Fibroblast of the aortic adventitia (primary cell): Measurements from ENCODE around the gene XRCC5. TPM values are rescaled to one million over a fixed set of nuclear protein-coding genes. Genes with fewer than 3 reads are reported as not detected.
A peak's percentile ranks its signal among the peaks of the same experiment; 100 is the strongest.
"Not testable (repeated sequence)": the region's sequence is repeated elsewhere in the genome, so short reads cannot be mapped to it uniquely, and the experiment has no call there.

ENCODE experiments used
- DNase-seq: peaks from one replicate; pipeline ENCODE4 v3.0.0-alpha.2; 2010; ENCODE audit warnings: low read depth
- H3K4me3 ChIP-seq: 2 replicates; pipeline ENCODE4 v1.5.1; 2011; ENCODE audit warnings: low read depth, mild to moderate bottlenecking, control low read depth, low read length, moderate library complexity
- CTCF ChIP-seq: IDR thresholded peaks from 2 replicates; pipeline ENCODE4 v1.5.1; 2011; ENCODE audit warnings: mild to moderate bottlenecking, low read length, control low read depth, inconsistent platforms; ENCODE audit not compliant: insufficient read depth
- total RNA-seq: library from RNA; depleted of rRNA; stranded (reverse); fragments of >200 nt; gene quantifications from 2 replicates; pipeline ENCODE4 v1.2.3, GENCODE V29; 2012; ENCODE audit warnings: low replicate concordance

The XRCC5 gene
- total RNA-seq, 1 donor: 271 TPM

GRCh38 chr2:216078776-216079175 is 30.4 kb upstream of the XRCC5 start:
- DNase-seq: peak; percentile 35
- TF ChIP-seq CTCF: no peak

GRCh38 chr2:216080048-216080447 is 29.1 kb upstream of the XRCC5 start:
- H3K4me3 ChIP-seq, DNase-seq: not testable (repeated sequence)

More at GRCh38 chr2:216078776-216079175, 30.4 kb upstream of the XRCC5 start:
- no peak overlapping the region for H3K4me3 ChIP-seq

- H3K4me3 ChIP-seq: peak overlapping the region; percentile 88
- no peak for TF ChIP-seq CTCF
- DNase-seq: no peak
These were observed 28.1 kb upstream of the XRCC5 start for GRCh38 chr2:216081012-216081411.

GRCh38 chr2:216081487-216082116 is 27.5 kb upstream of the XRCC5 start, which contains the start of the genes PECR and TMEM169:
Gene PECR (minus strand): TSS chr2:216081809. CDS start chr2:216081741, 68 bp downstream.
Gene TMEM169 (plus strand): TSS chr2:216081919. CDS start chr2:216095964, 14,045 bp downstream.
- peak within 1 kb of the TSS; percentile 88 for H3K4me3 ChIP-seq
- no peak for TF ChIP-seq CTCF
- DNase-seq: peak; percentile 46

GRCh38 chr2:216082117-216082711 is 26.9 kb upstream of the XRCC5 start:
- H3K4me3 ChIP-seq: peak overlapping the region; percentile 88
- no peak for TF ChIP-seq CTCF
- no peak for DNase-seq

- TF ChIP-seq CTCF: no peak
- no peak overlapping the region for H3K4me3 ChIP-seq
- DNase-seq: no peak
These were observed 26.3 kb upstream of the XRCC5 start for GRCh38 chr2:216082805-216083204.

GRCh38 chr2:216083464-216084281 is 25.5 kb upstream of the XRCC5 start:
- H3K4me3 ChIP-seq: no peak overlapping the region
- DNase-seq: no peak
- TF ChIP-seq CTCF: no peak
